GM21717 (cell line): ENCODE results near the gene TEX11.

Experiments
- ATAC-seq: cut with Tn5 transposase; IDR thresholded peaks from one replicate; pipeline ENCODE4 v1.9.1; 2021; ENCODE audit warnings: mild to moderate bottlenecking, moderate library complexity; ENCODE audit not compliant: unreplicated experiment

TEX11 gene

GRCh38 chrX:70504772-70505450, 403.6 kb downstream of the TEX11 start:
- ATAC-seq = no peak

- no peak for ATAC-seq
Observed at GRCh38 chrX:70500826-70501225, 407.7 kb downstream of the TEX11 start.

- no peak for ATAC-seq
Observed at GRCh38 chrX:70498129-70498528, 410.4 kb downstream of the TEX11 start.

- ATAC-seq = no peak
Observed at GRCh38 chrX:70497026-70497425, 411.5 kb downstream of the TEX11 start.

GRCh38 chrX:70496491-70496890, 412.0 kb downstream of the TEX11 start:
- no peak for ATAC-seq

GRCh38 chrX:70494441-70494840, 414.1 kb downstream of the TEX11 start:
- ATAC-seq = no peak

- ATAC-seq = no peak
Observed at GRCh38 chrX:70488856-70489255, 419.7 kb downstream of the TEX11 start.

- ATAC-seq = no peak
Observed at GRCh38 chrX:70485466-70485865, 423.0 kb downstream of the TEX11 start.

- no peak for ATAC-seq
Observed at GRCh38 chrX:70482300-70482699, 426.2 kb downstream of the TEX11 start.

GRCh38 chrX:70481471-70482270, 426.8 kb downstream of the TEX11 start:
- ATAC-seq = no peak

- ATAC-seq = no peak
Observed at GRCh38 chrX:70480660-70481018, 427.9 kb downstream of the TEX11 start.

GRCh38 chrX:70479922-70480659, 428.4 kb downstream of the TEX11 start:
- no peak for ATAC-seq

GRCh38 chrX:70479247-70479921, 429.1 kb downstream of the TEX11 start:
- ATAC-seq = no peak
